Measurements from ENCODE around the gene PLXNA2. TPM values are rescaled to one million over a fixed set of nuclear protein-coding genes. Genes with fewer than 3 reads are reported as not detected.

Gene PLXNA2
- total RNA-seq, 1 donor from 2014 or later: 9.0 TPM

DNA sequence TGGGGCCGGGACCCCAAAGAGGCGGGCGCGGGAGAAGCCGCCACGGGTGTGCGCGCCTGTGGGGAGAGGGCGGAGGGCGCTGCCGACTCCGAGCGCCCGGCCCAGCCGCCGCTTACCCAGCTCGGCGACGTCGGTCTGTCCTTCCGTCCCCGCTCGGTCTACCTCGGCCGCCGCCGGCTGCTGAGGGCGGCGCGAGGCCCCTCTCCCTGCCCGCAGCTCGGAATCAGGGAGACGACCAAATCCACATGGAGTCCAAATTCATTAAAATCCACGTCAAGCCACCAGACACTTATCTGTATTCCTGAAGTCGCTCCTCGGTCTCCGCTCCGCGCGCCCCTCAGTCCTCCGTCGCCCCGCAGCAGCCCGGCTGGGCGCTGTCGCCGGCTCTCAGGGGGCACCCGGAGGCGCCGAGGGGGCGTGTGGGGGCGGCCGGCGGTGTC is 637 bp downstream of the PLXNA2 start:
- no peaks in the 10 kb centered on the region for H3K36me3 ChIP-seq (ENCODE audit: control insufficient read depth, insufficient read depth, low read length)
- DNase-seq (ENCODE audit: low read depth) (no peak), FAIRE-seq (no peak)
- peak overlapping the region; percentile 86 for H3K4me3 ChIP-seq (ENCODE audit: low read depth, low read length)
- TF ChIP-seq, protein P1, sequence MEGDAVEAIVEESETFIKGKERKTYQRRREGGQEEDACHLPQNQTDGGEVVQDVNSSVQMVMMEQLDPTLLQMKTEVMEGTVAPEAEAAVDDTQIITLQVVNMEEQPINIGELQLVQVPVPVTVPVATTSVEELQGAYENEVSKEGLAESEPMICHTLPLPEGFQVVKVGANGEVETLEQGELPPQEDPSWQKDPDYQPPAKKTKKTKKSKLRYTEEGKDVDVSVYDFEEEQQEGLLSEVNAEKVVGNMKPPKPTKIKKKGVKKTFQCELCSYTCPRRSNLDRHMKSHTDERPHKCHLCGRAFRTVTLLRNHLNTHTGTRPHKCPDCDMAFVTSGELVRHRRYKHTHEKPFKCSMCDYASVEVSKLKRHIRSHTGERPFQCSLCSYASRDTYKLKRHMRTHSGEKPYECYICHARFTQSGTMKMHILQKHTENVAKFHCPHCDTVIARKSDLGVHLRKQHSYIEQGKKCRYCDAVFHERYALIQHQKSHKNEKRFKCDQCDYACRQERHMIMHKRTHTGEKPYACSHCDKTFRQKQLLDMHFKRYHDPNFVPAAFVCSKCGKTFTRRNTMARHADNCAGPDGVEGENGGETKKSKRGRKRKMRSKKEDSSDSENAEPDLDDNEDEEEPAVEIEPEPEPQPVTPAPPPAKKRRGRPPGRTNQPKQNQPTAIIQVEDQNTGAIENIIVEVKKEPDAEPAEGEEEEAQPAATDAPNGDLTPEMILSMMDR (IDR thresholded peaks at IDR 0.05; ENCODE audit: insufficient read depth, low read length, severe bottlenecking): no peak
- H3K27me3 ChIP-seq (ENCODE audit: control insufficient read depth, insufficient read depth, low read length): no peaks in the 10 kb centered on the region

DNA sequence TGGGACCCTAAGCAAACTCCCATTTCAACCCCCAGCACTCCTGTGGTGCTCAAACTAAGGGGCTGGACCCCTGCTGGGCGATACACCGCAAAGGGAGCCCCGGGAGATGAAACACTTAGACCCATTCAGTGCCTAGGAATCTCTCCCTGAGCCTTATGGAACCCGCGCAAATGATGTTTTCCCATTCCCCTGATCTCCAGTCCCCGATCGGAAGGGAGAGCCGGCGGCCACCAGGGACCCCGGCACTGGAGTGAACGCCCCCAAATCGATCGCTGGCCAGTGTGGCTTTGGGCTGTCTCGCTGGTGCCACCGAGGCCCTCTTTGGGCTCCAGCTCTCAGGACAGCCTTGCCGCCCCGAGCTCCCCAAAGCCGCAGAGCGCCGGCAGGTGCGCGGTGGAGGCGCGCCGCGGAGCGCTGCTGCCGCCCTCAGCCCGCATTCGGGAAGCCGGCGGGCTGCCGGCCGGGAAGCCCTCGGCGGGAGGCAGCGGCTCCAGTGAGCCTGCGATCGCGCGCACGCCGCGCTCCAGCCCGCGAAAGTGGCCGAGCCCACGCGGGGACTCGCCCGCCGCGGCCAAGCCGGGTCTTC is 1.1 kb downstream of the PLXNA2 start:
- Histone ChIP-seq H3K4me3 (ENCODE audit: low read depth, low read length) (peak overlapping the region; percentile 86), H3K36me3 (ENCODE audit: control insufficient read depth, insufficient read depth, low read length) (no peaks in the 10 kb centered on the region), H3K27me3 (ENCODE audit: control insufficient read depth, insufficient read depth, low read length) (no peaks in the 10 kb centered on the region)
- DNase-seq (ENCODE audit: low read depth) (no peak), FAIRE-seq (no peak)
- TF ChIP-seq, protein P1 (IDR thresholded peaks at IDR 0.05; ENCODE audit: insufficient read depth, low read length, severe bottlenecking): peak; percentile 42

DNA sequence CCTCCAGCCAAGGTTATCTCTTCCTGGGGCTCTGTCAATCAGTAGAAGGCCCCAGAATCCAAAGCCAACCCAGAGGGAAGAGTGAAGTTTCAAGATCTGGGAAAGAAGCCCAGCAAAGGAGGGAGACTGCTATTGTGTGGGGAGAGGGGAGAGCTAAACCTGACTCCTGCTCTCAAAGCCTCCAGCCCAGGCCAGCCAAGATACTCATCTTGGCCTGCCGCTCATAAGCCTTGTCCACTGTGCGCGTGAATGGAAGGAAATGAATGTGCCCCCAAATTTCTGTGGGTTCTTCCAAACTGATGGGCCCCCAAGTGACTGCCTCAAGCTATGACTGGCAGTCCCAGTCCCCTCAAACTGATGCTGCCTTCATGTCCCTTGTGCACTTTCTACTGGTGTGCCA is 2.0 kb downstream of the PLXNA2 start:
- Histone ChIP-seq H3K4me3 (ENCODE audit: low read depth, low read length) (peak overlapping the region; percentile 86), H3K36me3 (ENCODE audit: control insufficient read depth, insufficient read depth, low read length) (no peaks in the 10 kb centered on the region), H3K27me3 (ENCODE audit: control insufficient read depth, insufficient read depth, low read length) (no peaks in the 10 kb centered on the region)
- no peak for DNase-seq (ENCODE audit: low read depth)
- no peak for FAIRE-seq
- TF ChIP-seq, protein P1 (IDR thresholded peaks at IDR 0.05; ENCODE audit: insufficient read depth, low read length, severe bottlenecking): no peak

DNA sequence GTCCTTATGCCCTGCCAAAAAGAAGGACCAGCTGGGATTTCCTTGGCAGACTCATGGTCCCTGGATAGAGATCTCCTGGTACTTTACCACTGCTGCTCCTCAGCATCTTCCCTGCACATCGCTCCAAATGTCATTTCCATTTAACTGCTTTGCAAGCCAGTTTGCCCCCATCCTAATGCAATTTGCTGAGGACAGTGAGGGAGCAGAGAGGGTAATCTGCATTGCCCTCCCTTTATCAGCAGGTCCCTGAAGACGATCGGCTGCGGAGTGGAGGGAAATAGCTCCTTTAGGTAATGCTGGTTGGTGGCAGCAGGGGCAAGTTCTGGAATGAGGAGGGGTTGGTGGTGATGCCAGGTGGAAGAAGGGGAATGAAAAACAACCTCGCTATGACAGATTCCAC is 2.7 kb downstream of the PLXNA2 start:
- H3K27me3 ChIP-seq (ENCODE audit: control insufficient read depth, insufficient read depth, low read length): no peaks in the 10 kb centered on the region
- TF ChIP-seq, protein P1 (IDR thresholded peaks at IDR 0.05; ENCODE audit: insufficient read depth, low read length, severe bottlenecking): no peak
- DNase-seq (ENCODE audit: low read depth): no peak
- no peaks in the 10 kb centered on the region for H3K36me3 ChIP-seq (ENCODE audit: control insufficient read depth, insufficient read depth, low read length)
- H3K4me3 ChIP-seq (ENCODE audit: low read depth, low read length): no peak overlapping the region
- no peak for FAIRE-seq

DNA sequence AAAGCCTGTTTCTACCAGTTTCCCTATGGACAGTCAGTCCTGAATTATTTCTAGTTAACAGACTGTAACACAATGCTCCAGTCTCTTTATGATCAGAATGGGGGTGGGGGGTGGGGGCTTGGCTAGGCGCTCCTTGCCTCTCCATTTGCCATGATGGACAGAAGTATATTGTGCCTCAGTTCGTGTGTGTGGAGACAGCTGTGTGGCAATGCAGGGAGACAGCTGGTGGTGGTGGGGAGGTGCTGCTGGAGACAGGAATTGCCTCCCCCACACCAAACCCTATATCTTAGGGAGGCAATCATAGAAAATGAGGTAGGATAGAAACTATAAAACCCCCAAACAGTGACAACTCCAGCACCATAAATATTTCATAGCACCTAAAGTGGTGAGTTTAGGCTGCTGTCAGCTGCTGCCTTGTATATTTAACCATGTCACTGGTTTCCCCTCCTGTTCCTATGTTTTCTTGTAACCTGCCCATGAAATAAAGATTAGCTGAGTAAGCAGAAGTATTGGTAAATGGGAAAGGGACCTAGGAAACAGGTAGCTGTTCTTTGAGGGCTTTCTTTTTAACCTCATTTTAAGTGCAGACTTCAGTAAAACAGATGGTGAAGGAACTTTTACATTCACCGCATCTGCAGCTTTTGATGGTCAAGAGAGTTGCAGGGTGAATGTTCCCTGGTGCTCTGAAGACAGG is 3.4 kb downstream of the PLXNA2 start:
- TF ChIP-seq, protein P1 (IDR thresholded peaks at IDR 0.05; ENCODE audit: insufficient read depth, low read length, severe bottlenecking): no peak
- no peaks in the 10 kb centered on the region for H3K36me3 ChIP-seq (ENCODE audit: control insufficient read depth, insufficient read depth, low read length)
- H3K4me3 ChIP-seq (ENCODE audit: low read depth, low read length): no peak overlapping the region
- no peaks in the 10 kb centered on the region for H3K27me3 ChIP-seq (ENCODE audit: control insufficient read depth, insufficient read depth, low read length)
- no peak for DNase-seq (ENCODE audit: low read depth)
- FAIRE-seq: no peak

All from bronchial epithelial cell (primary cell).